ENCODE results near the gene ZC3H10.

The ZC3H10 gene

GRCh38 chr12:56122637-56123036 is 4.6 kb downstream of the ZC3H10 start:
- peaks cover 26% of the 10 kb centered on the region for H3K36me3 ChIP-seq
- H4K20me1 ChIP-seq = peaks cover 2% of the 10 kb centered on the region; the same call in 1 of the 2 replicates
- H3K27ac ChIP-seq = no peak overlapping the region
- no peak for TF ChIP-seq Cebpa-rat (IDR thresholded peaks at IDR 0.05)
- peaks cover 46% of the 10 kb centered on the region for H3K4me1 ChIP-seq
- H3K27me3 ChIP-seq = no peaks in the 10 kb centered on the region
- no peak overlapping the region for H3K4me2 ChIP-seq
- no peak overlapping the region for H3K9ac ChIP-seq
- H3K4me3 ChIP-seq = no peak overlapping the region
- no peaks in the 10 kb centered on the region for H3K9me3 ChIP-seq

GRCh38 chr12:56124133-56124532 is 6.1 kb downstream of the ZC3H10 start:
- H3K4me2 ChIP-seq = no peak overlapping the region
- no peak overlapping the region for H3K27ac ChIP-seq
- H3K9me3 ChIP-seq = no peaks in the 10 kb centered on the region
- H3K27me3 ChIP-seq = no peaks in the 10 kb centered on the region
- H3K4me1 ChIP-seq = peaks cover 42% of the 10 kb centered on the region
- H3K36me3 ChIP-seq = peaks cover 26% of the 10 kb centered on the region
- peak overlapping the region; percentile 26; the same call in 1 of the 2 replicates for H3K9ac ChIP-seq
- TF ChIP-seq Cebpa-rat (IDR thresholded peaks at IDR 0.05) = no peak
- no peak overlapping the region for H3K4me3 ChIP-seq
- no peaks in the 10 kb centered on the region for H4K20me1 ChIP-seq

- Histone ChIP-seq H3K27me3 (no peaks in the 10 kb centered on the region), H3K4me3 (peak overlapping the region; percentile 88; the same call in 1 of the 2 replicates), H3K27ac (peak overlapping the region; percentile 64), H3K9ac (peak overlapping the region; percentile 72), H4K20me1 (no peaks in the 10 kb centered on the region; the same call in 1 of the 2 replicates), H3K4me1 (peaks cover 54% of the 10 kb centered on the region), H3K36me3 (peaks cover 25% of the 10 kb centered on the region), H3K4me2 (peak overlapping the region; percentile 90), H3K9me3 (no peaks in the 10 kb centered on the region)
- no peak for TF ChIP-seq Cebpa-rat (IDR thresholded peaks at IDR 0.05)
Measured at GRCh38 chr12:56126732-56127239, 8.7 kb downstream of the ZC3H10 start.

GRCh38 chr12:56127485-56127887 is 9.4 kb downstream of the ZC3H10 start:
- Histone ChIP-seq H3K27ac (peak overlapping the region; percentile 64), H3K4me1 (peaks cover 59% of the 10 kb centered on the region), H3K4me2 (peak overlapping the region; percentile 90), H3K4me3 (peak overlapping the region; percentile 88), H3K27me3 (no peaks in the 10 kb centered on the region), H3K9me3 (no peaks in the 10 kb centered on the region), H3K36me3 (peaks cover 28% of the 10 kb centered on the region), H4K20me1 (no peaks in the 10 kb centered on the region; the same call in 1 of the 2 replicates), H3K9ac (peak overlapping the region; percentile 72)
- no peak for TF ChIP-seq Cebpa-rat (IDR thresholded peaks at IDR 0.05)

GRCh38 chr12:56127888-56128669 is 10.0 kb downstream of the ZC3H10 start, which contains the start of gene ESYT1:
ESYT1 (plus strand) TSS chr12:56128267; CDS start chr12:56128320, 53 bp downstream.
- no peaks in the 10 kb centered on the region; the same call in 1 of the 2 replicates for H4K20me1 ChIP-seq
- H3K4me2 ChIP-seq = peak within 1 kb of the TSS; percentile 98
- H3K36me3 ChIP-seq = peaks cover 33% of the 10 kb centered on the region
- peak within 1 kb of the TSS; percentile 88 for H3K9ac ChIP-seq
- no peaks in the 10 kb centered on the region for H3K9me3 ChIP-seq
- peak within 1 kb of the TSS; percentile 88 for H3K4me3 ChIP-seq
- no peak for TF ChIP-seq Cebpa-rat (IDR thresholded peaks at IDR 0.05)
- no peaks in the 10 kb centered on the region for H3K27me3 ChIP-seq
- H3K27ac ChIP-seq = peak within 1 kb of the TSS; percentile 85
- H3K4me1 ChIP-seq = peaks cover 59% of the 10 kb centered on the region

- Histone ChIP-seq H3K27me3 (no peaks in the 10 kb centered on the region), H4K20me1 (no peaks in the 10 kb centered on the region; the same call in 1 of the 2 replicates), H3K4me2 (peak overlapping the region; percentile 98), H3K9ac (peak overlapping the region; percentile 88), H3K4me1 (peaks cover 59% of the 10 kb centered on the region), H3K4me3 (peak overlapping the region; percentile 88), H3K27ac (peak overlapping the region; percentile 85), H3K36me3 (peaks cover 40% of the 10 kb centered on the region), H3K9me3 (no peaks in the 10 kb centered on the region)
- no peak for TF ChIP-seq Cebpa-rat (IDR thresholded peaks at IDR 0.05)
Measured at GRCh38 chr12:56128670-56129205, 10.7 kb downstream of the ZC3H10 start.

GRCh38 chr12:56129206-56129941 is 11.3 kb downstream of the ZC3H10 start:
- Histone ChIP-seq H3K36me3 (peaks cover 46% of the 10 kb centered on the region), H3K9me3 (no peaks in the 10 kb centered on the region), H3K27me3 (no peaks in the 10 kb centered on the region), H4K20me1 (no peaks in the 10 kb centered on the region; the same call in 1 of the 2 replicates), H3K9ac (peak overlapping the region; percentile 88), H3K27ac (peak overlapping the region; percentile 85), H3K4me3 (peak overlapping the region; percentile 88), H3K4me1 (peaks cover 59% of the 10 kb centered on the region), H3K4me2 (peak overlapping the region; percentile 98)
- no peak for TF ChIP-seq Cebpa-rat (IDR thresholded peaks at IDR 0.05)

GRCh38 chr12:56129942-56130495 is 12.0 kb downstream of the ZC3H10 start:
- H3K36me3 ChIP-seq = peaks cover 53% of the 10 kb centered on the region
- peak overlapping the region; percentile 98 for H3K4me2 ChIP-seq
- H3K4me1 ChIP-seq = peaks cover 56% of the 10 kb centered on the region
- peak overlapping the region; percentile 85 for H3K27ac ChIP-seq
- H4K20me1 ChIP-seq = no peaks in the 10 kb centered on the region; the same call in 1 of the 2 replicates
- no peaks in the 10 kb centered on the region for H3K9me3 ChIP-seq
- H3K9ac ChIP-seq = peak overlapping the region; percentile 88
- H3K4me3 ChIP-seq = peak overlapping the region; percentile 88
- TF ChIP-seq Cebpa-rat (IDR thresholded peaks at IDR 0.05) = no peak
- no peaks in the 10 kb centered on the region for H3K27me3 ChIP-seq

- H3K9ac ChIP-seq = peak overlapping the region; percentile 88
- H4K20me1 ChIP-seq = no peaks in the 10 kb centered on the region; the same call in 1 of the 2 replicates
- peak overlapping the region; percentile 98 for H3K4me2 ChIP-seq
- no peaks in the 10 kb centered on the region for H3K9me3 ChIP-seq
- H3K27me3 ChIP-seq = no peaks in the 10 kb centered on the region
- peak overlapping the region; percentile 85; the same call in 1 of the 2 replicates for H3K27ac ChIP-seq
- peaks cover 58% of the 10 kb centered on the region for H3K36me3 ChIP-seq
- H3K4me1 ChIP-seq = peaks cover 47% of the 10 kb centered on the region
- TF ChIP-seq Cebpa-rat (IDR thresholded peaks at IDR 0.05) = no peak
- H3K4me3 ChIP-seq = no peak overlapping the region
Measured at GRCh38 chr12:56130876-56131275, 12.8 kb downstream of the ZC3H10 start.

All from BLaER1 (cell line).